NCI-H774 (cell line): ENCODE measurements around the gene RHOT2.

Source experiments
- DNase-seq: peaks from one replicate; lab custom pipeline; 2025; lab: John Stamatoyannopoulos, UW

The RHOT2 gene

GRCh38 chr16:667780-668518 is at the start of gene RHOT2:
TSS of gene RHOT2 (plus strand) at chr16:668132. CDS start at chr16:668200, 68 bp downstream.
- DNase-seq: peak; percentile 85

- no peak for DNase-seq
Observed at GRCh38 chr16:619476-620100, 48.3 kb upstream of the RHOT2 start.

GRCh38 chr16:620700-621525 is 47.0 kb upstream of the RHOT2 start:
- DNase-seq: no peak

GRCh38 chr16:621526-622105 is 46.3 kb upstream of the RHOT2 start:
- DNase-seq: no peak

GRCh38 chr16:622920-623280 is 45.0 kb upstream of the RHOT2 start:
- DNase-seq: no peak

- no peak for DNase-seq
Observed at GRCh38 chr16:624526-625070, 43.3 kb upstream of the RHOT2 start.

- no peak for DNase-seq
Observed at GRCh38 chr16:625117-625976, 42.6 kb upstream of the RHOT2 start.

GRCh38 chr16:625977-626765 is 41.8 kb upstream of the RHOT2 start:
- DNase-seq: no peak

- no peak for DNase-seq
Observed at GRCh38 chr16:626787-627453, 41.0 kb upstream of the RHOT2 start.

GRCh38 chr16:627454-628239 is 40.3 kb upstream of the RHOT2 start:
- no peak for DNase-seq

- DNase-seq: no peak
Observed at GRCh38 chr16:628321-629061, 39.4 kb upstream of the RHOT2 start.

GRCh38 chr16:629185-629832 is 38.6 kb upstream of the RHOT2 start:
- no peak for DNase-seq

- no peak for DNase-seq
Observed at GRCh38 chr16:629833-630248, 38.1 kb upstream of the RHOT2 start.

GRCh38 chr16:630249-630814 is 37.6 kb upstream of the RHOT2 start:
- DNase-seq: no peak

GRCh38 chr16:630815-631405 is 37.0 kb upstream of the RHOT2 start, which contains the start of gene WFIKKN1:
TSS of gene WFIKKN1 (plus strand) at chr16:630985. CDS start at chr16:631254, 269 bp downstream.
- no peak for DNase-seq

- DNase-seq: no peak
Observed at GRCh38 chr16:631808-632358, 36.0 kb upstream of the RHOT2 start.
